HG03354 (cell line): ENCODE data around the gene COL6A2.

ENCODE experiments used
- ATAC-seq: cut with Tn5 transposase; IDR thresholded peaks from one replicate; pipeline ENCODE4 v1.9.1; 2021; ENCODE audit warnings: mild to moderate bottlenecking; ENCODE audit not compliant: unreplicated experiment, poor library complexity, severe bottlenecking

The COL6A2 gene

DNA sequence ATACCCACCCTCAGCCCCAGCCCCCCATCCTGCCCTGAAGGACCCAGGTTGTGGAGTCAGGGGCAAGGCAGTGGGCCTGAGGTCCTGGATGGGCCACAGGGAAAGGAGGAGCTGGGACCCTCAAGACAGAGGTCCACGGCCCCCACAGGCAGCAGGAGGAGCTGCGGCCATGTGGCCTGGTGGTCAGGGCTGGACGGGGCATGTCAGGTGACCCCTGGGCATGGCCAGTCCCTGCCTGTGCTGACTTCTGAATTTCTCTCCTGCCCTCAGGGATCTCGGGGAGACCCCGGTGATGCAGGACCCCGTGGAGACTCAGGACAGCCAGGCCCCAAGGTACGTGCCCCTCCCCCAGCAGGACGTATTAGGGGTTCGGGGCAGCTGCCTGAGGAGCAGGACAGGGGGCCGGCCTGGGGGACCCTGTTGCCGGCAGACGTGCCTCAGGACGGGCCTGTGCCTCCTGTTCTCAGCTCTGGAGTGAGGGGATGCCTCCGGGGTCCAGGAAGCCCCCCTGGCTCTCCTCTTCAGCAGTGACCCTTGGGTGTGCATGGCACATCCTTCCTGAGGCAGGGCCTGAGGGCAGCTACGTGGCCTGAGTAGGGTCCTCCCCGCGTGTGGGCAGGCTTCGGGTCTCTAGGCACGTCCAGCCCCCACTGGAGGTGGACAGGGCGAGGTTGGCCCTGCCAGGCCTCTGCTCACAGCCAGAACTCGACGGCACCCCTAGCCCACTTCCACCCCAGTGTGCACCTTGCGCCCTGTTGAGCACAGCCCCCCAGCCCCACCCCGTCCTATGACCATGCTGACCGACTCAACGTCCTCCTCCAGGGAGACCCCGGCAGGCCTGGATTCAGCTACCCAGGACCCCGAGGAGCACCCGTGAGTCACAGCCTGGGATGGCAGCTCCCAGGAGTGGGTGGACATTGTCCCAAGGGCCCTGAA is 23.6 kb downstream of the COL6A2 start:
- no peak for ATAC-seq

GRCh38 chr21:46122237-46122671 is 24.3 kb downstream of the COL6A2 start:
- no peak for ATAC-seq

DNA sequence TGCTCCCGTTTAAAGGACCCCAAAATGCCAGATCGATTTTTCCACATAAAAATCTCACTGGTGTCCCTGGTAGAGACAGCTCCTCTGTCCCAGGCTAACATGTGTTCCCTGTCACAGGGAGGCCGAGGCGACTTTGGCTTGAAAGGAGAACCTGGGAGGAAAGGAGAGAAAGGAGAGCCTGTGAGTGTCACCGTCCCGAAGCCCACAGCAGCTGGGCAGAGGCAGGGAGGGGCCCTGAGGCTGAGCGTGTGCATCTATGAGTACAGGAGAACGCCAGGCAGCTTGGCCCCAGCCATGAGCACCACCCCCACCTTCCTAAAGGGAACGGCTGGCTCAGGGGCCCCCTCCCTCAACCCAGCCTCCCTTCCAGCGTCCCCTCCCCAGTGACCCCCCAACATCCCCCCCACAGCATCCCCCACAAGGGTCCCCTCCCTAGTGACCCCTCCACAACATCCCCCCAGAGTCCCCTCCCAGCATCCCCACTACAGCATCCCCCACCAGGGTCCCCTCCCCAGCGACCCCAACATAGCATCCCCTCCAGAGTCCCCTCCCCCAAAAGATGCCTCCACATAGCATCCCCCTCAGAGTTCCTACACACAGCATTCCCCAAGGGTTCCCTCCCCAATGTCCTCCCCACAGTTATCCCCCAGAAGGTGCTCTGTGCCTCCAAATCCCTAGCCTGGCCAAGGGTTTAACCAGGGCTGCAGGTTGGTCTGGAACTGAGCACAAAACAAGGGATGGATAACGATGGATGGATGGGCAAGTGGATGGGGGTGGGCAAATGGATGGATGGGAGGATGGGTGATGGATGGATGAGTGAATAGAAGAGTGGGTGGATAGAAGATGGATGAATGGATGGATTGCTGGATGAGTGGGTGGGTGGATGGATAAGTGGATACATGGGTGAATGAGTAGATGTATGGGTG is 25.1 kb downstream of the COL6A2 start:
- no peak for ATAC-seq

DNA sequence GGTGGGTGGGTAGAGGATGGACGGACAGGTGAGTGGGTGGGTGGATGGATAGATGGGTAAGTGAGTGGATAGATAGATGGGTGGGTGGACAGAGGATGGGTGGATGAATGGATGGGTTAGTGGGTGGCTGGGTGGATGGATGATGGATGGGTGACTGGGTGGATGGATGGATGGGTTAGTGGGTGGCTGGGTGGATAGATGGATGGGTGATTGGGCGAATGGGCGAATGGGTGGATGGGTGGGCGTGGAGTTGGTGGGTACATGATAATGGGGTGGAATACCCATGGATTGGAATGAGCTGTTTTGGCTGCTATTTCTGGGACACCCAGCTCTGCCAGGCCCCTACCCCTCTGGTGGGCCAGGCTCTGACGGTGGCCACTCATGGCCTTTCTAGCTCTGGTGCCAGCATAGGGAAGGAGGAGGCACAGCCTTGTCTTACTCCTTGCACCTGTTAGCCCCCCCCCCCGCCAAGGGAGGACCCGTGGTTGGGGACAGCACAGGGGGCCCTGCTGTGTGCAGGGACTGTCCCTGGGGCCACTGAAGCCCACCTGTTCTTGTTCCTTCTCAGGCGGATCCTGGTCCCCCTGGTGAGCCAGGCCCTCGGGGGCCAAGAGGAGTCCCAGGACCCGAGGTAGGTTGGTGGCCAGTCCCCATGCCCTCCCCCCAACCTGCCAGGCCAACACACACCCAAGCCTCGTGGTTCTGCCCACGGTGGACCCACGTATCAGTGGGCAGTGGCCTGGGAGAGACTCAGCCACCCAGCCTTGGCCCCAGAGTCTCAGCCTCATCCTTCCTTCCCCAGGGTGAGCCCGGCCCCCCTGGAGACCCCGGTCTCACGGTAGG is 26.4 kb downstream of the COL6A2 start:
- no peak for ATAC-seq

- no peak for ATAC-seq
Observed at GRCh38 chr21:46124926-46125845, 27.3 kb downstream of the COL6A2 start.

- ATAC-seq: no peak
Observed at GRCh38 chr21:46125846-46126301, 28.0 kb downstream of the COL6A2 start.

DNA sequence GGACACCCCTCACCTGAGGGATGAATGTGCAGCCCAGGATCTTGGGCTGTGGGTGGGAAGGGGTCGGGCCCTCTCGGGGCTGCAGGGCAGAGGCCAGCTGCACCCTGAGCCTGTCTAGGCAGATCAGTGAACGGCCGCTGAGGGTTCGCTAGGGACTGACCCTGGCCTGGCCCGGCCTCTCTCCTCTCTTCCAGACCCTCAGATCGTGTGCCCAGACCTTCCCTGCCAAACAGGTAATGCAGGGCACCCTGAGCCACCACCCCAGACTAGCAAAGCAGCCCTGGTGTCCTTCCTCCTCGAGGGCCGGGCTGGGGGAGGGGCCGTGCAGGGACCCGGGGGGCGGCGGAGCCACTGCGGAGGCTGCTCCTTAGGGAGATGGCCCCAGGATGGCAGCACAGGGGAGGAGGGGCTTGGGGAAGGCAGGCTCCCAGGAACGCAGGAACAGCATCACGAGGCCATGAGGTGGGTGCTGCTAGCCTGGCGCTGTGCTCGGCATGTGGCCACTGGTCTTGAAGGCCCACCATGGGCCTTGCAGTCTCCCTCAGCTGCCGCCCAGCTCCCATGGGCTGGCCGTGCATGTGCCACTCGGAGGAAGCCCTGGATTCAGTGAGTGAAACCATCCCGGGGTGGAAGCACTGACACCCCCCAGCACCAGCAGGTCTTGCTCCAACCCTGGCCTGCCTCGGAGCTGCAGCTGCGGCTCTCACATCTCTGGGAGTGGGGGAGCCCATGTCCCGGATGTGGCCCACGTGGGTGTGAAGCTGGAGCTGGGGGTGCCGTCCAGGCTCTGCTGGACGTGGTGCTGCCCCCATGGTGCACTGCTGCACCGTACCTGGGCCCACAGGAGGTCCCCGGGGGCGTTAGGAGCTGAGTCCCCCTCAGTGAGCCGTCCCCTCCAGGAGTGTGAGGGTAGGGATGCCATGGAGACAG is 28.7 kb downstream of the COL6A2 start:
- no peak for ATAC-seq

DNA sequence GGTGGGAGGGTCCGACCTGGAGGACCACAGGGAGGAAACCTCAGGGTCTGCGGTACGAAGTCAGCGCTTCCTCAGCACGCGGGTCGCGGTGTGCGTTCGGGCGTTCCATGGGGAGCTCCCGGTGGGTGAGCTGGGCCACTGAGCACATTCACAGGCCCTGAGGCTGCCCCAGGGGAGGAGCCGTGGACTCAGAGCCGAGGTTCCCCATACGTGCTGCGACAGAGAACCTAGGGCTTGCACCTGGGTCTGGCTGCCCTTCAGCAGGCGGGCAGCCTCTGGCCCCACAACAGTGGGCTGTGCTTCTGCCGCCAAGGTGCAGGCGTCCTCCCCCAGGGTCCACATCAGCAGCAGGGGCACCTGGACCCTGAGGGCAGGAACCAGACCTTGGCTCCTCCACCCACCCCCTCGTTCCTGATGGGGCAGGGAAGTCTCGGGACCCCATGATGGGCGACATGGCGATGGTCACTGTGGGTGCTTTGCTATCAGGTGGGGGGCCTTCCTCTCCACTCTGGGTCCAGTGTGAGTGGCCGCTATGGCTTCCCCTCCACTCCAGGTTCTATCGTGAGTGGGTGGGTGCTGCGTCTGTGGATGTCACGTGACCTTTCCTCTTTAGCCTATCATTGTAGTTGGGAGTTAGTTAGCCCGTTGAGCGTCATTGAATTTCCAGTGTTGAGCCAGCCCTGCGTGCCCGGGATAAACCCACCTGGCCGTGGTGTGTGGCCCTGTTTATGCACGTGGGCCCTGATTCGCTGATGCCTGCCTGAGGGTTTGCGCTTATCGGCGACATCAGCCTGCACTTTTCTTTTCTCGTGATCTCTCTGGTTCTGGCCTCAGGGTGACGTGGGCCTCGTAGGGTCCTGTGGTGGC is 29.6 kb downstream of the COL6A2 start:
- no peak for ATAC-seq

- no peak for ATAC-seq
Observed at GRCh38 chr21:46128106-46128932, 30.4 kb downstream of the COL6A2 start.

GRCh38 chr21:46128933-46129571 is 31.1 kb downstream of the COL6A2 start:
- no peak for ATAC-seq

DNA sequence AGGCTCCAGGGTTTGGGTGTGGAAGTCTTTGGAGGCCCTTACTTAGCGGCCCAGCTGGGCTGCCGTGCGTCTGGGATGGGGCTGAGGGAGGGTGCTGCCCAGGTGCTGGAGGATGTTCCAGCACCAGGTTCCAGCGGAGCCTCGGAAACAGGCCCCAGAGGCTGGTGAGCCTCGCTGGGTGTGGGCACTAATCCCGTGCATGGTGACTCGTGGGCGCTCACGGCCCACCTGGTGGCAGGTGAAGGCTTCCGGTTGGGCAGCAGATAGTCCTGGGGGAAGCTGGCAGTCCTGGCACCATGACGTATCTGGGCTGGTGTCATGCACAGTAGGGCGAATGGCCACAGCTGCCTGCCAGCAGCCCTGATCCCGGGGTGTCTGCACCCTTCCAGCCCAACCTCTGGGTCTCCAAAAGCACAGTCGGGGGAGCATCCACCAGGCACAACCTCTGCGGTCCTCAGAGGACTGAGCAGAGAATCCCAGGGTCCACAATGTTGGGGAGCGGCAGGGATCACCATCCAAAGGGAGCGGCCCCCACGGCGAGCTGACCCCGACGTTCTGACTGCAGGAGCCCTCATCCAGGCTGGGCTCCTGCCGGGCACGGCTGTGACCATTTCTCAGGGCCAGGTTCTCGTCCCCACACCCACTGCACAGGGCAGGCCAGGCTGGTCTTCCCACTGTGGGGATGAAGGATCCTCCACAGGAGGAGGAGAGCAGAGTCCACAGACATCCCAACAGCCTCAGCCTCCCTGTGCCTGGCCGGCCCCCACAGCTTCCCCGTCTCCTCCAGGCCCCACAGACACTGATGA is 32.1 kb downstream of the COL6A2 start:
- ATAC-seq: no peak

DNA sequence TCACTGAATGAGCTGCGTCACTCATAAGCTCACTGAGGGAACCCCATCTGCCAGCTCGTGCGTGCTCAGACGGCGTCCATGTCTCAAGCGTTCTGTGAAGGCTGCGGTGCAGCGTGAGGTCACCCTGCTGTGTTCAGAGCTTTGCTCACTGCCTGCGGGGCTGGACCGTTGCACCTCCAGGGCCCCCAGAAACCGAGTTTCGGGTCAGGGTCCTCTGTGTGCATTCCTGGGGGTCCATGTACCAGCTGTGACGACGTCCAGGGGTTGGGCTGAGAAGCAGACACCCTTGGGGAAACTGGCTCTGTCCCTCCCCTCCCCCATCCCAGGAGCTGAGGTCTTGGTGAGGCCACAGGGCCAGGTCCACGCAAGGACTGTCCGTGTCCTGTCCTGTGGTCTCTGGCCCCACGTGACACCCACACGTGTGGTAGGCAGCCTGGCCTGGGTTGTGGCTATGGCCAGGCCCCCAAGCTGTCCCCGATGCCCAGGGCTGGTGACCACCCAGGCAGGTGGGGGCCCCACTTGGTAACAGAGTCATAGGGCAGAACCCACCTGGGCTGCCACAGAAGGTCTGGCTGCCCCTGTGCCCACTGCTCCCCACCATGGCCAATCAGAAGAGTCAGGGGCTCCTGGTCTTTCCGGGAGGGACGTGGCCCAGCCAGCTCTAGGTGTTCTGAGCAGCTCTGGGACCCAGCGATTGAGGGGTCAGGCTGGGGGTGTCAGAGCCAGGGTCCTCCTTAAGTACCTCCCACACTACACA is 33.1 kb downstream of the COL6A2 start:
- ATAC-seq: no peak

- ATAC-seq: no peak
Observed at GRCh38 chr21:46131588-46131837, 33.6 kb downstream of the COL6A2 start.
